Glomerular visceral epithelial cell (primary cell): Measurements from ENCODE around the gene DHODH.
"Not testable (repeated sequence)": the region's sequence is repeated elsewhere in the genome, so short reads cannot be mapped to it uniquely, and the experiment has no call there.

ENCODE experiments used
- DNase-seq: peaks from one replicate; pipeline ENCODE4 v3.0.0-alpha.2; 2016; ENCODE audit errors: extremely low spot score

DHODH gene

DNA sequence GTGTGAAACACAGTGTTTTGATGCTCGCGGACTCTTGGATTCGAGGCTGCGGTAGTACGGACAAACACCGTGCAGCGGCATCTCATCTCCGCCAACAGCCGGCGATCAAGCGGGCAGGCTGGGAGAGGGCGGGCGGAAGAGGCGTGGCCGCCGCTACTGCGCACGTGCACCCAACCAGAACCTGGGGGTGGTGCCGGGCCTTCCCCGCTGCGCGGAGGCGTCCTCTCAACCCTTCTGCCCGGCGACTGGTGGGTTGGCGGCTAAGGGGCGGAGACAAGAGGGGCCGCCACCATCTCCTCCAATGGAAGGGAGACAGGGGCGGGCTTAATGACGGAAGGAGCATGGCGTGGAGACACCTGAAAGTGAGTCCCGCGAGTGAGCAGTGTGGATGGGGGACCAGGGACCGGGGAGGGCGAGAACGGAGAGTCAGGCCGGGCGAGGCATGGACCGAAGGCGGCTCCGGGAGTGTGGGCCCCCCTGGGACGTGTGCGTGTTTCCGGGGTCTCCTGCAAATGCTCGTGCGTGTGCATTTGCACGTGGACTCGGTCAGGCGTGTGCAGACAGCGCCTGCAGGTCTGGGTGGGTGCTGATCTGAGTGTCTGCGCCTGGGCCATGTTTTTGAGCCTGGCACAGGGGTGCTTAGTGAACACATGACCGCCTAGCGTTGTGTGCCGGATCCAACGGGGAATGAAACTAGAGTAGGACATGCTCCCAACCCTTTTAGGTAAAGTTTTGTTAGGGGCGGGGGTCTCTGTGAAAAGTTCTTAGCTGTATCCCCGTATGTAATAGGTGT lies at the start of gene DHODH:
DHODH (plus strand) TSS at position 321 of the 793 bp plus-strand sequence; CDS start at position 342, 21 bp downstream.
- DNase-seq = peak; percentile 97

DNA sequence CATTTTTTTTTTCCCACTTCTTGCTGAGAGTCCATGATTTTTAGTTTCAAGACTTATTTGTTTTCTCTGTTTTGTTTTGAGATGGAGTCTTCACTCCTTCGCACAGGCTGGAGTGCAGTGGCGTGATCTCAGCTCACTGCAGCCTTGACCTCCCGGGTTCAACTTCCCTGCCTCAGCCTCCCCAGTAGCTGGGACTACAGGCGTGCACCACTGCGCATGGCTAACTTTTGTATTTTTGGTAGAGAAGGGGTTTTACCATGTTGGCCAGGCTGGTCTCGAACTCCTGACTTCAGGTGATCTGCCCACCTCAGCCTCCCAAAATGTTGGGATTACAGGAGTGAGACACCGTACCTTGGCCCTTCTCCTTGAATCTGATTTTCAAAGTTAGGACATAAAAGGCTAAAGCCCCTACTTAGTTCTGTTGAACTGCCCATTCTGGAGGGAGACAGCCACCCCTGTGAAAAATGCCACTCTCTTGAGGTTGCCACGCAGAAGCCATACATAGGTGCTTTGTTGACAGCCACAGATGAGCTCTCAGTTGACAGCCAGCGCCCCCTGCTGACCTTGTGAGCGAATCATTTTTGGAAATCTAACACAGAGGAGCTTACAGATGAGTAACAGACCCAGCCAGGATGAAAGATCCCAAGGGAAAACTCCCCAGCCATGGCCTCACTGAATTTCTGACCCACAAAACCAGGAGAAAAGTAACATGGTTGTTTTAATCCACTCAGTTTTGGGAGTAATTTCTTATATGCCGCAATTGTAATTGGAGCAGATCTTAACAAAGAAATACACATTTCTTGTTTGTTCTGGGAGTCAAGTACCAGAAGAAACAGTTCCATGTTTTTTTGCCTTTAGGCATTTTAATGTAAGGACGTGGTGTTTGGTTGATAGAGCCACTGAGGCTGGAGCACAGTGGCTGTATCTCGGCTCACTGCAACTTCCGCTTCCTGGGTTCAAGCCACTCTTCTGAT lies 47.2 kb upstream of the DHODH start:
- peak; percentile 78 for DNase-seq

DNA sequence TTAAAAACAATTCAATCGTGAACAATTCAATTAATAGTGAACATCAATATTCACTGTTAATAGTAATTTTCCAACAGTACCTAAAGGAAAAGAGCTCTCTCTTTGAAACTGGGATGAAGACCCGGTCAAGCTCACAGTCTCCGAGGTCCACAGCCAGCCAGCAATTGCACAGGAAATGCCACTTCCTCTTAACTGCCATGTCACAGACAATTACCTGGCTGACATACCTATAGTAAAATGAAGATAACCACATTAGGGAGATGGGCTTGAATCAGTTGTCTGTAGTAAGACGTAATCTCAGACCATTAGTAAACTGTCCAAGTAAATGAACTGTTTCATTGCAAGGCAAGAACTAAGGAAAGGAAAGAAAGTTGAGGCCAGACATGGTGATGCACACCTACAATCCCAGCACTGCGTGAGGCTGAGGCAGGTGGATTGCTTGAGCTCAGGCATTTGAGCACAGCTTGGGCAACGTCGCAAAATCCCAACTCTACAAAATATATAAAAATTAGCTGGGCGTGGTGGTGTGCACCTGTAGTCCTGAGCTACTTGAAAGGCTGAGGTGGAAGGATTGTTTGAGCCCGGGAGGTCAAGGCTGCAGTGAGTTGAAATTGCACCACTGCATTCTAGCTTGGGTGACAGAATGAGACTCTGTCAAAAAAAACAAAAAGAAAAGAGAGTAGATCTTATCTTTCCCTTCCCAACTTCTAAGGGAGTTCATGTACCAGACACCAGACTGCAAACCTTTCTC lies 45.2 kb upstream of the DHODH start:
- no peak for DNase-seq

DNA sequence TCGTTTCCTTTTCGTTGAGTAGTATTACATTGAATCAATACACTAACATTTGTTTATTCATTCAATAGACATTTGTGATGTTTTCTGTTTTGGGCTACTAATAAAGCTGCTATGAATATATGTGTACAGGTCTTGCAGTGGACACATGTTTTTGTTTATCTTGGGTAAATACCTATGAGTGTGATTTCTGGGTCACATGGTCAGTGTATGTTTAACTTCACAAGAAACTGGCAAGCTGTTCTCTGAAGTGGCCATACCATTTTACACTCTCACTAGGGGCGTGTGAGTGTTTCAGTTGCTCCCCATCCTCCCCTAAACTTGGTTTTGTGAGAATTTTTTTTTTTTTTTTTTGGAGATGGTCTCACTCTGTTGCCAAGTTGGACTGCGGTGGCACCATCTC lies 43.3 kb upstream of the DHODH start:
- no peak for DNase-seq

DNA sequence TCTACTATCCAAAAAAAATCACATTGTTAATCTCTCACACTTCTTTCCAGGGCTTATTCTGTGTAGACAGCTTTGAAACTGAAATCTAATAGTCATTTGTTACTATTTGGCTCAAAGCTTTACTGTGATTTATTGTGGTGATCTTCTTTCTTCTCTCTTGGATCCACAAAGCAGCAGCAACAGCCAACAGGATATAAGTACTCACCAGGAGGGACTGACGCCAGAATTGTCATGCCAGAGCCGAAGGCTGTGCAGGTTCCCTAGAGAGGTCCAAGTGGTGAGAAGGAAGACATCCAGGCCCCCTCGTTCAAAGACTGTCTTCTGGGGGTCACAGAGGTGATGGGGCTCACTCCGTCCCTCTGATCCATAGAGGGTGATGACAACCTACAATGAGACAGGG lies 41.6 kb upstream of the DHODH start:
- no peak for DNase-seq

DNA sequence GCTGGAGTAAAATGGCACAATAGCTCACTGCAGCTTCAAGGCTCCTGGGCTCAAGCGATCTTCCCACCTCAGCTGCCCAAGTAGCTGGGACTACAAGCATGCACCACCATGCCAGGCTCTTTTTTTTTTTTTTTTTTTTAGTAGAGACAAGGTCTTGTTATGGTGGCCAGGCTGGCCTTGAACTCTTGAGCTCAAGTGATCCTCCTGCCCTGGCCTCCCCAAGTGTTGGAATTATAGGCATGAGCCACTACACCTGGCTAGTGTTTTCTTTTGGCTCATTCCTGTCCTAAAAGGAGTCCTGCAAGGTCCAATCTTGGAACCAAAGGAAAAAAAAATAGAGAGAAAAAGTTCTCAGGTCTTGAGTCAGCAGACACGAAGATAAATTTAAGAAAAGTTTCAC lies 39.2 kb upstream of the DHODH start:
- no peak for DNase-seq

DNA sequence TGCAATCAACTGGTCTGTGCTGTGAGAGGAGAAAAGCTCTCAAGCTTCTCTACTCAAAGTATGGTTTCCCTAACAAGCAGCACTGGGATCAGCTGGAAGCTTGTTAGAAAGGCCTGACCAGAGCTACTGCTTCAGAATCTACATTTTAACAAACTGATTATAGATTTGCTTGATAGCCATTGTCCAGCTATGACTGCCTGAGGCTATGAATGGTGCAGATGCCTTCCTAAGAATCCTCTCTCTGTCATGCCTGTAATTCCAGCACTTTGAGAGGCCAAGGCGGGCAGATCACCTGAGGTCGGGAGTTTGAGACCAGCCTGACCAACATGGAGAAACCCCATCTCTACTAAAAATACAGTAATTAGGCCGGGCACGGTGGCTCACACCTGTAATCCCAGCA lies 37.0 kb upstream of the DHODH start:
- no peak for DNase-seq

DNA sequence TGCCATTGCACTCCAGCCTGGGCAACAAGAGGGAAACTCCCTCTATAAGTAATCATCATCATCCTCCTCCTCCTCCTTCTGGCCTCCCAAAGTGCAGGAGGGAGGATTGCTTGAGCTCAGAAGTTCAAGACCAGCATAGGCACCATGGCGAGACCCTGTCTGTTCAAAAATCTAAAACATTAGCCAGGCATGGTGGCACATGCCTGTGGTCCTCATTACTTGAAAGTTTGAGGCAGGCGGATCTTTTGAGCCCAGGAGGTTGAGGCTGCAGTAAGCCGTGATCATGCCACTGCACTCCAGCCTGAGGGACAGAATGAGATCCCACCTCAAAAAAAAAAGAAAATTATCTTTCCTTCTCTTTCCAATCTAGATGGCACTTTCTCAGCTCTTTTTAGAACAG lies 36.2 kb upstream of the DHODH start:
- no peak for DNase-seq

DNA sequence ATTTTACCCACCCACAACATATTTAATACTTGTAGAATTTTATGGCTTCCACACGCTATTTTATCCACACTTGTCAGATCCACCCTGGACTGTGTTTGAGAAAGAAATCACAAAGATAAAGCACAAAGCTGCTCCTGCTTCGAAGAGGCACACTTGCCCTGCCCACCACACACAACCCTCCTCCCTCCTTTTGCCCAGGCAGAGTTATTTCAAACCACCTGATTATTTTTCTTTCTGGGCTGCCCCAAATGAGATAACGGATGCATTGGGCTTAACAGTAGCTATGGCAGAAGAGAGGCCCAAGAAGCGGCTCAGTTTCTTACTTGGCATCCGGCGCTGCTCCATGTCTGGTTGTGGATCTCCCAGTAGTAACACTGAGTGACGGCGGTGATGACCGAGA lies 35.5 kb upstream of the DHODH start:
- DNase-seq = no peak

DNA sequence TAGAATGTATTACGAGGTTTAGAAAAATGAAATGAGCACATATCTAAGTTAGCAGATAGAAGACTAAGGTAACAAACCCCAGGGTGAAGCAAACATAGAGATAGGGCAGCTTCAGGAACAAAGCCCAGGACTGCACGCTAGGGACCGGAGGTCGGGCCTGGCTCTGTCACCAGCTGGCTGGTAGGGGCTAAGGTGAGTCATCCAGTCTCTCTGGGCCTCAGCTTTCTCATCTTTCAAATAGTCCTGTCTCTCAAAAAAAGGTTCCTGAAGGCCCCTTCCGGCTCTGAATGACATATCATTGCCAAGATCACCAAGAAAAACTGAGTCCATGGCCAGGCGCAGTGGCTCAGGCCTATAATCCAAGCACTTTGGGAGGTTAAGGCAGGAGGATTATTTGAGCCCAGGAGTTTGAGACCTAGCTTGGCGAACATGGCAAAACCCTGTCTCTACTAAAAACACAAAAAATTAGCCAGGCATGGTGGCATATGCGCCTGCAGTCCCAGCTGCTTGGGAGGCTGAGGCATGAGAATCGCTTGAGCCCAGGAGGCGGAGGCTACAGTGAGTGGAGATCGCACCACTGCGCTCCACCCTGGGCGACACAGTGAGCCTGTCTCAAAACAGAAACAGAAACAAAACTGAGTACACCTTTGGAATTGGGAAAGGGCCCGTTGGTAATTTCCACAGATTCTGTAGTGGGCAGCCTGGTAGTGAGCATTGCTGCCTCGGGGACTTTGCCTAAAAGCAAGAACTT lies 34.3 kb upstream of the DHODH start:
- DNase-seq = no peak

DNA sequence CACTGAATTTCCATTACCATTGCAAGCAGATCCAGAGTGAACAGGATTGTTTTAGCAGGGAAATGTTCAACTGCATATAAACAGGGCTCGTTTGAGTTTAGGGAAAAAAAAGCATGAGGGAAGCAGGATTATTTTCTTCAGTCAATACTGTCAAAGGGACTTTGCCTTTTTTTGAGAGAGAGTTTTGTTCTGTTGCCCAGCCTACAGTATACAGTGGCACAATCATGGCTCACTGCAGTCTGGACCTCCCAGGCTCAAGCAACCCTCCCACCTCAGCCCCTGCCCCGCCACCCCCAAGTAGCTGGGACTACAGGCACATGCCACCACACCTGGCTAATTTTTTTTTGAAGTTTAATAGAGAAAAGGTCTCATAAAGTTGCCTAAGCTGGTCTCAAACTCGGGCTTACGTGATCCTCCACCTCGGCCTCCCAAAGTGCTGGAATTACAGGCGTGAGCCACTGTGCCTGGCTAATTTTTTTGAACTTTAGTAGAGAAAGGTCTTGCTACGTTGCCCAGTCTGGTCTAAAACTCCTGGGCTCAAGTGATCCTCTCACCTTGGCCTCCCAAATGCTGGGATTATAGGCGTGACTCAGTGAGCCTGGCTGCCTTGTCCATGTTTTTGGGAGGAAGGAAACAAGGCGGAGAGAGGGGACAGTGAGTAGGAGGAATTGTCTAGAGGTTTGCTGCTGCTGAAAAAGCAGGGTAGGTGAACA lies 23.1 kb upstream of the DHODH start:
- no peak for DNase-seq

DNA sequence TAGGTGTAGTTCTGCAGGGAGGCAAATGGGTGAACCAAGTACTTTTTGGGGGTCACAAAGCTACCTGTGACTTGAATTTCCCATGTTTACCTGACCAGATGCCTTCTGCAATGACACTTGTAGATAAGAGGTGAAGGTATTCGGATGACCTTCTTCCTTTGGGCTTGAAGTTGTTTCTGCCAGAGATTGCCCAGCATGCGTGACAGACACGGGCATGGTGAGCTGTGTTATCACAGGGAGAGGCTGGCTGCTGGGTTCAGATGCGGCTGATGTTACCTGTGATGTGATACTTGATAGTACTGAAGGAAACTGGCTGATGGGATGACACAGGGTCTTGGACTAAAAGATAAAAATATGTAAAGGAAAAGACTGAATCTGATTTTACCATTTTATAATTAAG lies 22.4 kb upstream of the DHODH start:
- no peak for DNase-seq

DNA sequence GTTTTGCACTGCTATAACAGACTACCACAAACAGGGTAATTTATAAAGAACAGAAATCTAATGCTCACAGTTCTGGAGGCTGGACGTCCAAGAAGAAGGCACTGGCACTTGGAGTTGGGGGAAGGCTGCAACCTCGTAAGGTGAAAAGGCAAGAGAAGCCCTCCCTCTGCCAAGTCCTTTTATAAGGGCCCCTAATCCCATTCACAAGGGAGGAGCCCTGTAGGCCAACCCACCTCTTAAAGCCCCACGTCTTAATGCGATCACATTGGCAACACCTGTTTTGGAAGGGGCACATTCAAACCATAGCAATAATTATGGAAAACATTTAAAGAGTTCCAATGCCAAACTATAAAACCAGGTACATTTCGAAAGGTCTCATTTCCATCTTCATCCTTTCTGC lies 13.5 kb upstream of the DHODH start:
- DNase-seq = no peak

DNA sequence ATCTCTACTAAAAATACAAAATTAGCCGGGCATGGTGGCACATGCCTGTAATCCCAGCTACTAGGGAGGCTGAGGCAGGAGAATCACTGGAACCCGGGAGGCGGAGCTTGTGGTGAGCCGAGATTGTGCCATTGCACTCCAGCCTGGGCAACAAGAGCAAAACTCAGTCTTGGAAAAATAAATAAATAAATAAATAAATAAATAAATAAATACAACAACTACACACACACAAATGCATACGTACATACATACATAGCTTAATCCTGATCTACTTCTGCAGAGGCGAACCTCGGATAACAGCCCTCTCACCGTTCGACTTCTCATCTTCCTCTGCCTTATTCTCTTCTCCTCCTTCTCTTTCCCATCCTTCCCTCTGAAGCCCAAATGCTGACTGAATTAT lies 11.0 kb upstream of the DHODH start:
- not testable (repeated sequence) for DNase-seq

DNA sequence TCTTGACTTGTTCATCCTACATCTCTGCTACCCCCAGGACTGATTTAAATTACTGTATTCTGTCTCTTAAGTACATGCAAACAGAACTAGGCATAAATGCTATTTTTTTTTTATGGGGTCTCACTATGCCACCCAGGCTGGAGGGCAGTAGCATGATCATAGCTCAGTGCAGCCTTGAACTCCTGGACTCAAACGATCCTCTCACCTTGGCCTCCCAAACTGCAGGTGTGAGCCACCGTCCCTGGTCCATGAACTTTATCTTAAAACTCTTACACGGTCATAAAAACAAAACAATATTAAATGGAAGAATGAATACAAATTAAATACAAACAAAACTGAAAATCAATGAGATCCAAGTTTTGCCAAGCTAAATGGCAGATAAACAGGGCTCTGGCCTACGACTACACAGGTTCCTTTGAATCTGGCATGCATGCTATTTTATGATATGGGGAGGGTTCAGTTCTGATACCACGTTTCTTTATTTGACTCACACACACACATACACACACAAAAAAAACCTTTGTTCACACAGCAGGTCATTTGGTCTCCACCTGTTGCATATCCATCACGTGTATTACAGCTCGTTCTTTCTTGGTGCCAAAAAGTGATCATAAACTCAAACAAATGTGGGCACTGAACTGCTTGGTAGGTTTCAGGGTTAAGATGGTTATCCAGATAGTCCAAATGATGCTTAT lies 7.2 kb upstream of the DHODH start:
- DNase-seq = no peak

DNA sequence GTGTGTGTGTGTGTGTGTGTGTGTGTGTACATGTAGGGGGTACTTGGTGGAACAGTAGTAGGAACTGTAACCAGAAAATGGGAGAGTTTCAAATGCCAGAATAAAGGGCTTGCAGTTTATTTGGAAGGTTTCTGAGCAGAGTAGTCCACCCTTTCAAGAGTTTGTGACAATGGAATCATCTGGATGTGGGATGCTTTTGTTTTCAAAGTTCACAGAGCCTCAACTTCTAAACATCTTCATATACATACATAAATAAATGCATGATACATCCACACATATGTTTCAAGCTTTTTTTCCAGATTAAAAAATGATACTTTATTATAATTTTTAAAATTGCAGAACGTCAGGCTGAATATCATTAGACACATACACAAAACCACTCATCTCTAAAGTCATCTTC lies 5.9 kb upstream of the DHODH start:
- DNase-seq = no peak

DNA sequence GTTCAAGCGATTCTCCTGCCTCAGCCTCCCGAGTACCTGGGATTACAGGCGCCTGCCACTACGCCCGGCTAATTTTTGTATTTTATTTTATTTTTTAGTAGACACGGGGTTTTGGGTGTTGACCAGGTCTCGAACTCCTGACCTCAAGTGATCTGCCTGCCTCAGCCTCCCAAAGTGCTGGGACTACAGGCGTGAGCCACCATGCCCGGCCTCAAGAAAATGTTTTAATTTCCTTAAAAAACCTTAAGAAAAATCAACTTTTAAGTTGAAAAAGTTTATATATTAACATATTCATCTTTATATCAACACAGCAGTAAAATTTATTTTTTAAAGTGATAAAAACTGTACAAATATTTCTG lies 500 bp upstream of the DHODH start:
- not testable (repeated sequence) for DNase-seq

DNA sequence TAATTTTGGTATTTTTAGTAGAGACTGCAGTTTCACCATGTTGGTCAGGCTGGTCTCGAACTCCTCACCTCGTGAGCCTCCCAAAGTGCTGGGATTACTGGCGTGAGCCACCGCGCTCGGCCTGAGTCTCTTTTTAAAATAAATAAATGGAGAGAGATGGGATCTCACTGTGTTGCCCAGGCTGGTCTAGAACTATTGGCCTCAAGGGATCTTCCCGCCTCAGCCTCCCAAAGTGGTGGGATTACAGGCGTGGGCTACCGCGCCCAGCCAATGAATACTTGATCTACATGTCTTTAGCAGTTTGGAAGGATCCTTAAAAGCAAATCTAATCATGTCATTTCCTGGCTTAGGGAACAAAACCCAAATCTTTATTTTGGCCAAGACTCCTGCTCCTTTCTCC lies 1.2 kb downstream of the DHODH start:
- no peak for DNase-seq

DNA sequence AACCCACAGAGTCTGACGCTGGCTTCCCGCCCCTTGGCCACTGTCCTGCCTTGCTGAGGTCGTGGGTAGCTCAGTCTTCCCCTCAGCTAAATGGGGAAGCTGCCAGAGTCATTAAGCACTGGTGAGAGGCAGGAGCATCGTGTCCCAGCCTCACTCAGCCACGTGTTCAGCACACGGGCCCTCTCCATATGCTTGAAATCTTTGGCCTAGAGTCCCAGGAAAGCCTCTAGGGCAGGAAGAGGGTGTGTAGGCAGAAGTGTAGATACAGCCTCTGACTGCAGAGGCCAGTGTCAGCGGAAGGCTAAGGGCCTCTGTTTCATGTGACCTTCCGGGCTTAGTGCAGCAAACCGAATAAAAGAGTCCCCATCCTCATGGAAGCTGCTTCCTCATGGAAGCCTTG lies 4.1 kb downstream of the DHODH start:
- no peak for DNase-seq

DNA sequence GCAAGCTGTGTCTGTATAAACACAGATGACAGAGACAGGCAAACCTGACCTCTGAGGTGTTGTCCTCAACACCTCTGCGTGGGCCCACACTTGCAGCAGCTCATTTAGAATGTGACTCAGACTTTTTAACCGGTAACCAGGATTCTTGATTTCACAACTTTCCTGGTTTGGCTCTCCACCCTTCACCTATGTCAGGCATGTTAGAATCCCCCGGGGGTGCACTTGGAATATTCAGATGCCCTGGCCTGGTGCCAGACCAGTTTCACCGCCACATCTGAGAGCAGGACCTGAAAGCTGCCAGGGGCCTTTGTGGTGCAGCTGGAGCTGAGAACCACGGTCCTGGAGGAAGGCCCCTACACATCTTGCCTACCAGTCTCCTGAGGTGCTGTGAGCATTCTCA lies 4.8 kb downstream of the DHODH start:
- DNase-seq = peak; percentile 73
